ENCODE data around the gene CCT2. TPM values are rescaled to one million over a fixed set of nuclear protein-coding genes. Genes with fewer than 3 reads are reported as not detected.
A peak's percentile ranks its signal among the peaks of the same experiment; 100 is the strongest.

CCT2 gene
- total RNA-seq, 1 donor from 2014 or later = 150 TPM

DNA sequence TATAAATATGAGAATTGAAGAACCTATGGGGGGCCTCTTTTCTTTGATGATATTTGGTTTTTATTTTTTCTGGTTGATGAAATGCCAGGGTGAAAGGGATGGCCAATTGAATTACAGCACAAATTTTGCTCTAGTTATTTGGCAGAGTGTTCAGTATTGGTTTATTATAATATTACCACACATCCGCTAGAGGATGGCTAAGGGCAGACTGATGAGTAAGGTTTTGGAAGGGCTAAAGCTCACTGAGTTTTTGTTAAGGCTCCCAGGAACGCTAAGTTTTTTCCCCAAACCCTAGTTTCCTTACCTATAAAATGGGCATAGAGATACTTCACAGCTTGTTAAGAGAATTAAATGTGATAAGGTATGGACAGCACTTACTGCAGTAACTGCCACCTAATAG is 59.8 kb downstream of the CCT2 start:
- Mint-ChIP-seq H3K9me3 (ENCODE audit: low read depth) (no peaks in the 10 kb centered on the region), H3K27ac (ENCODE audit: unreplicated experiment) (no peak overlapping the region), H3K4me3 (ENCODE audit: unreplicated experiment) (no peak overlapping the region), H3K4me1 (ENCODE audit: low read depth) (peaks cover 17% of the 10 kb centered on the region), H3K36me3 (ENCODE audit: low read depth) (no peaks in the 10 kb centered on the region), H3K27me3 (ENCODE audit: low read depth) (no peaks in the 10 kb centered on the region)
- TF ChIP-seq CTCF (IDR thresholded peaks at IDR 0.05) = no peak
- DNase-seq (ENCODE audit: low spot score) = no peak

GRCh38 chr12:69647178-69647577 is 61.9 kb downstream of the CCT2 start:
- Mint-ChIP-seq H3K27ac (ENCODE audit: unreplicated experiment) (no peak overlapping the region), H3K4me1 (ENCODE audit: low read depth) (peaks cover 17% of the 10 kb centered on the region), H3K9me3 (ENCODE audit: low read depth) (no peaks in the 10 kb centered on the region), H3K4me3 (ENCODE audit: unreplicated experiment) (no peak overlapping the region), H3K27me3 (ENCODE audit: low read depth) (no peaks in the 10 kb centered on the region), H3K36me3 (ENCODE audit: low read depth) (peaks cover 1% of the 10 kb centered on the region)
- no peak for TF ChIP-seq CTCF (IDR thresholded peaks at IDR 0.05)
- DNase-seq (ENCODE audit: low spot score) = no peak

GRCh38 chr12:69648476-69648875 is 63.2 kb downstream of the CCT2 start:
- Mint-ChIP-seq H3K27me3 (ENCODE audit: low read depth) (no peaks in the 10 kb centered on the region), H3K4me1 (ENCODE audit: low read depth) (peaks cover 17% of the 10 kb centered on the region), H3K27ac (ENCODE audit: unreplicated experiment) (peak overlapping the region; percentile 55), H3K36me3 (ENCODE audit: low read depth) (peaks cover 1% of the 10 kb centered on the region), H3K4me3 (ENCODE audit: unreplicated experiment) (no peak overlapping the region), H3K9me3 (ENCODE audit: low read depth) (no peaks in the 10 kb centered on the region)
- no peak for DNase-seq (ENCODE audit: low spot score)
- TF ChIP-seq CTCF (IDR thresholded peaks at IDR 0.05) = no peak

DNA sequence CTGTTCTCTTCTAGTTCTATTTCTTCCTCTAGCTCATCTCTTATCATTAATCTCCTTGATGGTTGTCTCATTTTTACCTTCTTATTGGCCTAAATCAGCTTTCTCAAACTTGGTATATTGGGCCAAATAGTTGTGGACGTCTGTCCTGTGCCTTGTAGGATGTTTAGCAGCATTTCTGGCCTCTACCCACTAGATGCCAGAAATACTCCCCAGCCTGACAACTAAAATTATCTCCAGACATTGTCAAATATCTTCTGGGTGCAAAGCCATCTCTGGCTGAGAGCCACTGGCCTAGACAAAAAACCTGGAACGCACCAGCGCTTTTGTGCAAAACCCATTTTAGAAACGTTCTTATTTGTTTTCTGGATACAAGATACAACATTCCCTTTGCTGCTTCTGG is 64.3 kb downstream of the CCT2 start:
- Mint-ChIP-seq H3K9me3 (ENCODE audit: low read depth) (no peaks in the 10 kb centered on the region), H3K27ac (ENCODE audit: unreplicated experiment) (no peak overlapping the region), H3K4me1 (ENCODE audit: low read depth) (peaks cover 20% of the 10 kb centered on the region), H3K36me3 (ENCODE audit: low read depth) (peaks cover 1% of the 10 kb centered on the region), H3K27me3 (ENCODE audit: low read depth) (no peaks in the 10 kb centered on the region), H3K4me3 (ENCODE audit: unreplicated experiment) (no peak overlapping the region)
- TF ChIP-seq CTCF (IDR thresholded peaks at IDR 0.05) = peak; percentile 49
- DNase-seq (ENCODE audit: low spot score) = no peak

Small RNA genes within 50 kb of the gene (microRNA-seq; reads per million reads assigned to microRNA genes)
- gene MIR3913-1 (ENCODE audit: borderline number of aligned reads) = not detected
- not detected for gene MIR3913-2 (ENCODE audit: borderline number of aligned reads)

Other genes with a start within 250 kb of the CCT2 start
- gene LYZ, start 237.1 kb upstream of the CCT2 start, total RNA-seq = not detected in 3 replicates
- 13.5 to 16.3 TPM (median 14.2 TPM) in 3 replicates for gene YEATS4, start 225.7 kb upstream of the CCT2 start, total RNA-seq
- 45.1 to 52.7 TPM (median 46.9 TPM) in 3 replicates for gene FRS2, start 115.1 kb upstream of the CCT2 start, total RNA-seq
- gene LRRC10, start 25.4 kb downstream of the CCT2 start, total RNA-seq = not detected in 3 replicates
- 0.15 to 0.20 TPM in 2 of 3 replicates, not detected in the other for gene BEST3, start 113.8 kb downstream of the CCT2 start, total RNA-seq
- gene RAB3IP, start 153.4 kb downstream of the CCT2 start, total RNA-seq = 13.9 to 15.6 TPM (median 13.9 TPM) in 3 replicates
- 0.27 to 0.41 TPM (median 0.35 TPM) in 3 replicates for gene MYRFL, start 239.8 kb downstream of the CCT2 start, total RNA-seq